ENCODE data around the gene ARMC2.
"Not testable (repeated sequence)": the region's sequence is repeated elsewhere in the genome, so short reads cannot be mapped to it uniquely, and the experiment has no call there.

The ARMC2 gene

GRCh38 chr6:108921547-108922361, 73.5 kb downstream of the ARMC2 start:
- H3K4me3 ChIP-seq (ENCODE audit: low read depth in 1 of 2, low read length in 2 of 2), result no peak overlapping the region
- H3K9me3 ChIP-seq (ENCODE audit: low read length), result no peaks in the 10 kb centered on the region
- peaks cover 19% of the 10 kb centered on the region for H3K4me1 ChIP-seq (ENCODE audit: insufficient read depth, low read length)
- H3K27ac ChIP-seq (ENCODE audit: low read depth, low read length), result no peak overlapping the region
- no peaks in the 10 kb centered on the region for H3K27me3 ChIP-seq (ENCODE audit: control insufficient read depth in 1 of 2, insufficient read depth in 2 of 2, low read length in 2 of 2)
- no peaks in the 10 kb centered on the region for H3K36me3 ChIP-seq (ENCODE audit: insufficient read depth, low read length)
- H3K9ac ChIP-seq (ENCODE audit: low read length), result no peak overlapping the region

GRCh38 chr6:108922499-108922898, 74.3 kb downstream of the ARMC2 start:
- Histone ChIP-seq H3K9ac (ENCODE audit: low read length) (no peak overlapping the region), H3K27ac (ENCODE audit: low read depth, low read length) (no peak overlapping the region), H3K27me3 (ENCODE audit: control insufficient read depth in 1 of 2, insufficient read depth in 2 of 2, low read length in 2 of 2) (no peaks in the 10 kb centered on the region), H3K36me3 (ENCODE audit: insufficient read depth, low read length) (no peaks in the 10 kb centered on the region), H3K4me3 (ENCODE audit: low read depth in 1 of 2, low read length in 2 of 2) (no peak overlapping the region), H3K9me3 (ENCODE audit: low read length) (no peaks in the 10 kb centered on the region), H3K4me1 (ENCODE audit: insufficient read depth, low read length) (peaks cover 19% of the 10 kb centered on the region)

- H3K27me3 ChIP-seq (ENCODE audit: control insufficient read depth in 1 of 2, insufficient read depth in 2 of 2, low read length in 2 of 2), result no peaks in the 10 kb centered on the region
- no peaks in the 10 kb centered on the region for H3K9me3 ChIP-seq (ENCODE audit: low read length)
- H3K4me1 ChIP-seq (ENCODE audit: insufficient read depth, low read length), result no peaks in the 10 kb centered on the region
- no peak overlapping the region for H3K27ac ChIP-seq (ENCODE audit: low read depth, low read length)
- H3K36me3 ChIP-seq (ENCODE audit: insufficient read depth, low read length), result no peaks in the 10 kb centered on the region
- no peak overlapping the region for H3K9ac ChIP-seq (ENCODE audit: low read length)
- no peak overlapping the region for H3K4me3 ChIP-seq (ENCODE audit: low read depth in 1 of 2, low read length in 2 of 2)
These were observed 79.7 kb downstream of the ARMC2 start for GRCh38 chr6:108927927-108928326.

- no peak overlapping the region for H3K27ac ChIP-seq (ENCODE audit: low read depth, low read length)
- H3K4me3 ChIP-seq (ENCODE audit: low read depth in 1 of 2, low read length in 2 of 2), result no peak overlapping the region
- no peaks in the 10 kb centered on the region for H3K27me3 ChIP-seq (ENCODE audit: control insufficient read depth in 1 of 2, insufficient read depth in 2 of 2, low read length in 2 of 2)
- no peak overlapping the region for H3K9ac ChIP-seq (ENCODE audit: low read length)
- H3K36me3 ChIP-seq (ENCODE audit: insufficient read depth, low read length), result no peaks in the 10 kb centered on the region
- H3K4me1 ChIP-seq (ENCODE audit: insufficient read depth, low read length), result no peaks in the 10 kb centered on the region
- no peaks in the 10 kb centered on the region for H3K9me3 ChIP-seq (ENCODE audit: low read length)
These were observed 80.4 kb downstream of the ARMC2 start for GRCh38 chr6:108928650-108929049.

GRCh38 chr6:108931090-108931489, 82.9 kb downstream of the ARMC2 start:
- not testable (repeated sequence) for H3K9me3 ChIP-seq (ENCODE audit: low read length); H3K9ac ChIP-seq (ENCODE audit: low read length); H3K4me3 ChIP-seq (ENCODE audit: low read depth in 1 of 2, low read length in 2 of 2); H3K36me3 ChIP-seq (ENCODE audit: insufficient read depth, low read length); H3K27ac ChIP-seq (ENCODE audit: low read depth, low read length); H3K27me3 ChIP-seq (ENCODE audit: control insufficient read depth in 1 of 2, insufficient read depth in 2 of 2, low read length in 2 of 2); H3K4me1 ChIP-seq (ENCODE audit: insufficient read depth, low read length)

- no peaks in the 10 kb centered on the region for H3K9me3 ChIP-seq (ENCODE audit: low read length)
- H3K9ac ChIP-seq (ENCODE audit: low read length), result no peak overlapping the region
These were observed 88.9 kb downstream of the ARMC2 start for GRCh38 chr6:108937170-108937569.

GRCh38 chr6:108940741-108941140, 92.5 kb downstream of the ARMC2 start:
- H3K4me1 ChIP-seq (ENCODE audit: insufficient read depth, low read length), result peaks cover 19% of the 10 kb centered on the region

More at GRCh38 chr6:108937170-108937569, 88.9 kb downstream of the ARMC2 start:
- H3K36me3 ChIP-seq (ENCODE audit: insufficient read depth, low read length), result no peaks in the 10 kb centered on the region
- no peak overlapping the region for H3K27ac ChIP-seq (ENCODE audit: low read depth, low read length)
- no peaks in the 10 kb centered on the region for H3K27me3 ChIP-seq (ENCODE audit: control insufficient read depth in 1 of 2, insufficient read depth in 2 of 2, low read length in 2 of 2)
- H3K4me3 ChIP-seq (ENCODE audit: low read depth in 1 of 2, low read length in 2 of 2), result no peak overlapping the region
- no peaks in the 10 kb centered on the region for H3K4me1 ChIP-seq (ENCODE audit: insufficient read depth, low read length)

GRCh38 chr6:108941281-108941680, 93.1 kb downstream of the ARMC2 start:
- Histone ChIP-seq H3K36me3 (ENCODE audit: insufficient read depth, low read length) (no peaks in the 10 kb centered on the region), H3K27ac (ENCODE audit: low read depth, low read length) (no peak overlapping the region), H3K27me3 (ENCODE audit: control insufficient read depth in 1 of 2, insufficient read depth in 2 of 2, low read length in 2 of 2) (no peaks in the 10 kb centered on the region), H3K9me3 (ENCODE audit: low read length) (no peaks in the 10 kb centered on the region), H3K4me3 (ENCODE audit: low read depth in 1 of 2, low read length in 2 of 2) (no peak overlapping the region), H3K9ac (ENCODE audit: low read length) (no peak overlapping the region), H3K4me1 (ENCODE audit: insufficient read depth, low read length) (peaks cover 25% of the 10 kb centered on the region)

More at GRCh38 chr6:108940741-108941140, 92.5 kb downstream of the ARMC2 start:
- Histone ChIP-seq H3K27ac (ENCODE audit: low read depth, low read length) (no peak overlapping the region), H3K27me3 (ENCODE audit: control insufficient read depth in 1 of 2, insufficient read depth in 2 of 2, low read length in 2 of 2) (no peaks in the 10 kb centered on the region), H3K36me3 (ENCODE audit: insufficient read depth, low read length) (no peaks in the 10 kb centered on the region), H3K9me3 (ENCODE audit: low read length) (no peaks in the 10 kb centered on the region), H3K9ac (ENCODE audit: low read length) (no peak overlapping the region), H3K4me3 (ENCODE audit: low read depth in 1 of 2, low read length in 2 of 2) (no peak overlapping the region)

GRCh38 chr6:108941859-108942258, 93.6 kb downstream of the ARMC2 start:
- Histone ChIP-seq H3K4me3 (ENCODE audit: low read depth in 1 of 2, low read length in 2 of 2) (no peak overlapping the region), H3K9me3 (ENCODE audit: low read length) (no peaks in the 10 kb centered on the region), H3K9ac (ENCODE audit: low read length) (no peak overlapping the region), H3K36me3 (ENCODE audit: insufficient read depth, low read length) (no peaks in the 10 kb centered on the region), H3K27me3 (ENCODE audit: control insufficient read depth in 1 of 2, insufficient read depth in 2 of 2, low read length in 2 of 2) (no peaks in the 10 kb centered on the region), H3K27ac (ENCODE audit: low read depth, low read length) (no peak overlapping the region), H3K4me1 (ENCODE audit: insufficient read depth, low read length) (peaks cover 31% of the 10 kb centered on the region)

GRCh38 chr6:108942556-108943492, 94.6 kb downstream of the ARMC2 start:
- Histone ChIP-seq H3K4me3 (ENCODE audit: low read depth in 1 of 2, low read length in 2 of 2) (no peak overlapping the region), H3K9me3 (ENCODE audit: low read length) (no peaks in the 10 kb centered on the region), H3K36me3 (ENCODE audit: insufficient read depth, low read length) (no peaks in the 10 kb centered on the region), H3K4me1 (ENCODE audit: insufficient read depth, low read length) (peaks cover 40% of the 10 kb centered on the region), H3K27me3 (ENCODE audit: control insufficient read depth in 1 of 2, insufficient read depth in 2 of 2, low read length in 2 of 2) (no peaks in the 10 kb centered on the region), H3K9ac (ENCODE audit: low read length) (no peak overlapping the region), H3K27ac (ENCODE audit: low read depth, low read length) (no peak overlapping the region)

- Histone ChIP-seq H3K9ac (ENCODE audit: low read length) (no peak overlapping the region), H3K27ac (ENCODE audit: low read depth, low read length) (peak overlapping the region; percentile 62), H3K4me3 (ENCODE audit: low read depth in 1 of 2, low read length in 2 of 2) (no peak overlapping the region), H3K9me3 (ENCODE audit: low read length) (no peaks in the 10 kb centered on the region), H3K4me1 (ENCODE audit: insufficient read depth, low read length) (peaks cover 52% of the 10 kb centered on the region), H3K27me3 (ENCODE audit: control insufficient read depth in 1 of 2, insufficient read depth in 2 of 2, low read length in 2 of 2) (no peaks in the 10 kb centered on the region), H3K36me3 (ENCODE audit: insufficient read depth, low read length) (no peaks in the 10 kb centered on the region)
These were observed 95.8 kb downstream of the ARMC2 start for GRCh38 chr6:108944071-108944470.

All from muscle layer of colon (tissue), 2 donors.